Caco-2 (cell line): ENCODE results near the gene NDRG3. TPM values are rescaled to one million over a fixed set of nuclear protein-coding genes. Genes with fewer than 3 reads are reported as not detected.
A peak's percentile ranks its signal among the peaks of the same experiment; 100 is the strongest.
"Not testable (repeated sequence)": the region's sequence is repeated elsewhere in the genome, so short reads cannot be mapped to it uniquely, and the experiment has no call there.

ENCODE experiments used
- BruUV-seq: library from RNA; stranded (reverse); fragments of 400-500 nt; replicated peaks from 2 replicates; lab custom pipeline; 2021; lab: Mats Ljungman, UMichigan
- CTCF ChIA-PET: fragments of 300-600 bp; sonication (Branson Sonifier 250); formaldehyde crosslinking; loops from one replicate; lab custom pipeline; 2022; ENCODE audit warnings: antibody characterized with exemption; lab: Charles Lee
- POLR2A ChIA-PET: fragments of 300-600 bp; sonication (Branson Sonifier 250); formaldehyde crosslinking; loops from one replicate; lab custom pipeline; 2022; ENCODE audit warnings: antibody characterized with exemption; lab: Charles Lee
- DNase-seq, 2 experiments: peaks; one replicate each; pipeline versions ENCODE4 v3.0.0 to v3.0.0-alpha.2; 2020 to 2022
- H3K27me3 ChIP-seq: replicated peaks from 2 replicates; pipeline ENCODE4 v1.6.0; 2011; ENCODE audit warnings: low read length; ENCODE audit not compliant: control insufficient read depth, insufficient read depth
- H3K36me3 ChIP-seq: 2 replicates; pipeline ENCODE4 v1.5.1; 2011; ENCODE audit warnings: low read length; ENCODE audit not compliant: control insufficient read depth, insufficient read depth
- H3K4me1 ChIP-seq: fragments of 250-450 bp; sonication (Bioruptor Pico); 2 replicates; pipeline ENCODE4 v1.5.1; 2020; ENCODE audit warnings: mild to moderate bottlenecking
- H3K4me3 ChIP-seq: 2 replicates; pipeline ENCODE4 v1.5.1; 2011; ENCODE audit warnings: low read depth, mild to moderate bottlenecking, control low read depth, low read length
- H3K9me3 ChIP-seq: fragments of 250-450 bp; sonication (Bioruptor Pico); 2 replicates; pipeline ENCODE4 v1.5.1; 2020; ENCODE audit warnings: mild to moderate bottlenecking, moderate library complexity
- H3K27ac Mint-ChIP-seq: one replicate; pipeline ENCODE4 v1.8.0; 2022; ENCODE audit warnings: mixed read lengths; ENCODE audit not compliant: unreplicated experiment
- H3K27me3 Mint-ChIP-seq: one replicate; pipeline ENCODE4 v1.8.0; 2022; ENCODE audit warnings: mixed read lengths; ENCODE audit not compliant: insufficient read depth, unreplicated experiment
- H3K36me3 Mint-ChIP-seq: one replicate; pipeline ENCODE4 v1.8.0; 2022; ENCODE audit warnings: mild to moderate bottlenecking, mixed read lengths; ENCODE audit not compliant: insufficient read depth, unreplicated experiment
- H3K4me1 Mint-ChIP-seq: one replicate; pipeline ENCODE4 v1.8.0; 2022; ENCODE audit warnings: low read depth, mixed read lengths; ENCODE audit not compliant: unreplicated experiment
- H3K4me3 Mint-ChIP-seq: one replicate; pipeline ENCODE4 v1.8.0; 2022; ENCODE audit warnings: mild to moderate bottlenecking, moderate library complexity, mixed read lengths; ENCODE audit not compliant: unreplicated experiment
- H3K9me3 Mint-ChIP-seq: one replicate; pipeline ENCODE4 v1.8.0; 2022; ENCODE audit warnings: mixed read lengths; ENCODE audit not compliant: unreplicated experiment
- CTCF ChIP-seq, 2 experiments: fragments of 200-600 bp in 1 of 2; IDR thresholded peaks; 1 replicate in 1 of 2; 2 replicates in 1 of 2; pipeline versions ENCODE4 v1.5.1 to v1.8.0; 2011 to 2022; ENCODE audit warnings: antibody characterized with exemption in 1 of 2, control low read depth in 1 of 2, inconsistent platforms in 1 of 2, low read depth in 1 of 2, low read length in 1 of 2, mild to moderate bottlenecking in 1 of 2, moderate library complexity in 1 of 2; ENCODE audit not compliant: insufficient read depth in 1 of 2, severe bottlenecking in 1 of 2, unreplicated experiment in 1 of 2
- intact Hi-C: fragments of 100-400 bp; cut with micrococcal nuclease; formaldehyde crosslinking; loops from one replicate; pipeline ENCODE4 v1.10.0; 2022; ENCODE audit not compliant: unreplicated experiment
- total RNA-seq: library from RNA; stranded (reverse); gene quantifications from 2 replicates; pipeline ENCODE4 v1.2.3, GENCODE V29; 2022

Gene NDRG3
- total RNA-seq, 1 experiment from 2014 or later = 41.5 TPM

GRCh38 chr20:36676701-36677421 lies 69.0 kb downstream of the NDRG3 start:
- ChIA-PET POLR2A (no interaction called here), CTCF (interaction anchor here (0.5 to 0.9 kb wide), 3 partner anchors 39 to 78 kb away, joined by 3 to 5 read pairs (median 4); no protein-coding TSS in a partner anchor)
- no peaks in the 10 kb centered on the region for H3K9me3 Mint-ChIP-seq
- peaks cover 12% of the 10 kb centered on the region for H3K4me1 Mint-ChIP-seq
- TF ChIP-seq CTCF (IDR thresholded peaks at IDR 0.05; ENCODE audit: insufficient read depth in 1 of 2, low read depth in 1 of 2, low read length in 1 of 2, severe bottlenecking in 1 of 2, unreplicated experiment in 1 of 2) = no peak
- H3K27me3 ChIP-seq = no peaks in the 10 kb centered on the region
- intact Hi-C loops = no loop called here
- H3K4me1 ChIP-seq = peaks cover 6% of the 10 kb centered on the region
- H3K4me3 ChIP-seq = no peak overlapping the region
- no peaks in the 10 kb centered on the region for H3K9me3 ChIP-seq
- peak; percentile 43 to 63 for DNase-seq
- no TSS peak for BruUV-seq
- H3K27ac Mint-ChIP-seq = no peak overlapping the region
- H3K36me3 ChIP-seq = peaks cover 3% of the 10 kb centered on the region; the same call in 1 of the 2 replicates
- peaks cover 21% of the 10 kb centered on the region for H3K36me3 Mint-ChIP-seq
- no peak overlapping the region for H3K4me3 Mint-ChIP-seq
- no peaks in the 10 kb centered on the region for H3K27me3 Mint-ChIP-seq

DNA sequence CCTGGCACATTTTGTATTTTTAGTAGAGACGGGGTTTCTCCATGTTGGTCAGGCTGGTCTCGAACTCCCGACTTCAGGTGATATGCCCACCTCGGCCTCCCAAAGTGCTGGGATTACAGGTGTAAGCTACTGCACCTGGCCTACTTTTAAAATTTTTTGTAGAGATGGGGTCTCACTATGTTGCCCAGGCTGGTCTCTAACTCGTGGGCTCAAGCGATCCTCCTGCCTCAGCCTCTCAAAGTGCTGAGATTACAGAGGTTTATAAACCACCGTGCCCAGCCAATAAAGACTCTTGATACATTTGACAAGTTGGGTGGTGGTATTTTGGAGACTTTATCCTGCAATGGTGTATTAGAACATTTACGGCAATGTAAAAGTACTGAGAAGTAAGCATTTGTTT lies 70.3 kb downstream of the NDRG3 start:
- H3K27me3 Mint-ChIP-seq, DNase-seq, intact Hi-C loops, BruUV-seq, H3K36me3 ChIP-seq, H3K9me3 Mint-ChIP-seq, POLR2A ChIA-PET, H3K27me3 ChIP-seq, H3K4me3 Mint-ChIP-seq, H3K4me3 ChIP-seq, H3K27ac Mint-ChIP-seq, H3K9me3 ChIP-seq, CTCF ChIA-PET: not testable (repeated sequence)
- peaks cover 19% of the 10 kb centered on the region for H3K4me1 Mint-ChIP-seq
- peaks cover 17% of the 10 kb centered on the region for H3K4me1 ChIP-seq
- peaks cover 13% of the 10 kb centered on the region for H3K36me3 Mint-ChIP-seq

DNA sequence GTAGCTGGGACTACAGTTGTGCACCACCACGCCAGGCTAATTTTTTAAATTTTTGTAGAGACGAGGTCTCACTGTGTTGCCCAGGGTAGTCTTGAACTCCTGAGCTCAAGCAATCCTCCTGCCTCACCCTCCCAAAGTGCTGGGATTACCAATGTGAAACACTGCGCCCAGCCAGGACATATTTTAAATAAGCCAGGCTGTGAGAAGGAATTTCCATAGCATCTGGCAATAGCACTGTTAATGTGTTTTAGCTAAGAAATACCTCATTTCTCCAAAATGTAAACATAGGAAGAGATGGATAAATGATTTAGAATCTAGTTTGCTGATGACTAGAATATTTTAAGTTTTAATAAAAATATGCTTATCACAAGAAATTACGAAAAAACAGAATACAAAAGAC lies 72.9 kb downstream of the NDRG3 start:
- no TSS peak for BruUV-seq
- CTCF ChIA-PET = interaction anchor here (0.5 to 1.6 kb wide), 3 partner anchors 71 to 680 kb away, joined by 3 to 7 read pairs (median 5); no protein-coding TSS in a partner anchor

More for the DNA sequence above, 72.9 kb downstream of the NDRG3 start:
- H3K36me3 Mint-ChIP-seq = peaks cover 5% of the 10 kb centered on the region
- H3K4me3 ChIP-seq = no peak overlapping the region
- no peak overlapping the region for H3K4me3 Mint-ChIP-seq
- H3K27me3 ChIP-seq = no peaks in the 10 kb centered on the region
- H3K36me3 ChIP-seq = peaks cover 2% of the 10 kb centered on the region; the same call in 1 of the 2 replicates
- no peak for TF ChIP-seq CTCF (IDR thresholded peaks at IDR 0.05; ENCODE audit: insufficient read depth in 1 of 2, low read depth in 1 of 2, low read length in 1 of 2, severe bottlenecking in 1 of 2, unreplicated experiment in 1 of 2)
- DNase-seq = no peak
- H3K4me1 Mint-ChIP-seq = peaks cover 17% of the 10 kb centered on the region
- POLR2A ChIA-PET = no interaction called here
- H3K9me3 ChIP-seq = no peaks in the 10 kb centered on the region
- H3K9me3 Mint-ChIP-seq = no peaks in the 10 kb centered on the region
- no peak overlapping the region for H3K27ac Mint-ChIP-seq
- intact Hi-C loops = no loop called here
- peaks cover 17% of the 10 kb centered on the region for H3K4me1 ChIP-seq
- H3K27me3 Mint-ChIP-seq = no peaks in the 10 kb centered on the region
